Measurements from ENCODE around the gene RASSF4.

DNA sequence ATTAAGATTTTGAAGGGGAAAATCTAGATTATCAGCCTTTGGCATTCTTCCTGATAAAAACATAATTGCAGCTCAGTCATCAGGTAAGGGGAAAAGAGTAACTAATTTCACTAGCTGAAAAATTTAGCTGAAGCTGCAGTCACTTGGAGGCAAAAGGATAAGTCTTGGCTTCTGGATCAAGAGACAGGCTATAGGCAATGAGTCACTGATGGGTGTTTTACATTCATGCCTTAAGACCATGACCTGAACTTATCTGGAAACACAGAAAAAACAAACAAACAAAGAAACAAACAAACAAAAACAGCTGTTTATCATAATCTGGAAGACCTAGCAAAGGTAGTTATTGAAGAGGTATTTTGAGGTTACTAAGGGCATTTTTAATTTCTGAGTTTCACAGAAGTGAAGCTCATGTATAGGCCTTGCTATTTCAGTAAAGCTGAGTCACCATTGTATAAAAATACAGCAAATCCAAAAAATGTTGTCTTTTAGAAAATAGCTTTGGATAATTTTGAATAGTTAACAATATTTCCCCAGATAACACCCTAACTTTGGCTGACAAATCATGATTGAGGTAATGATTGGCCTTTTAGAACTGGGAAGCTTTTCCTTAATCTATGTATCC lies 81.4 kb downstream of the RASSF4 start:
- no peak for TF ChIP-seq CTCF (IDR thresholded peaks at IDR 0.05; ENCODE audit: low read depth, low read length, missing input control)
- TF ChIP-seq YY1 (IDR thresholded peaks at IDR 0.05), result no peak
- no peak for TF ChIP-seq RXRA (IDR thresholded peaks at IDR 0.05)
- TF ChIP-seq NR2F2 (IDR thresholded peaks at IDR 0.05), result no peak
- TF ChIP-seq REST (IDR thresholded peaks at IDR 0.05), result no peak
